H9 (cell line): ENCODE results near the gene CHRDL1. TPM values are rescaled to one million over a fixed set of nuclear protein-coding genes. Genes with fewer than 3 reads are reported as not detected.
A peak's percentile ranks its signal among the peaks of the same experiment; 100 is the strongest.

Source experiments
- DNase-seq: peaks from one replicate; pipeline ENCODE4 v3.0.0-alpha.2; 2017
- H2AFZ ChIP-seq: one replicate; pipeline ENCODE4 v1.6.1; 2013; ENCODE audit warnings: mild to moderate bottlenecking, low read length, control low read depth, moderate library complexity
- H2AK5ac ChIP-seq: 2 replicates; pipeline ENCODE4 v1.6.1; 2013; ENCODE audit warnings: low read length, control low read depth, mixed read lengths; ENCODE audit not compliant: insufficient read length
- H2BK120ac ChIP-seq: one replicate; pipeline ENCODE4 v1.6.1; 2013; ENCODE audit warnings: low read depth, mild to moderate bottlenecking, low read length, control low read depth, inconsistent platforms; ENCODE audit not compliant: poor library complexity, severe bottlenecking
- H2BK12ac ChIP-seq: 2 replicates; pipeline ENCODE4 v1.6.1; 2013; ENCODE audit warnings: low read length, control low read depth, mixed read lengths, low read depth; ENCODE audit not compliant: insufficient read length
- H2BK15ac ChIP-seq: 2 replicates; pipeline ENCODE4 v1.6.1; 2013; ENCODE audit warnings: low read depth, low read length, control low read depth
- H2BK20ac ChIP-seq: one replicate; pipeline ENCODE4 v1.6.1; 2013; ENCODE audit warnings: low read depth, mild to moderate bottlenecking, low read length, control low read depth, inconsistent platforms; ENCODE audit not compliant: poor library complexity, severe bottlenecking
- H2BK5ac ChIP-seq: 2 replicates; pipeline ENCODE4 v1.6.1; 2013; ENCODE audit warnings: low read length, control low read depth, mixed read lengths; ENCODE audit not compliant: insufficient read length
- H3K14ac ChIP-seq: 2 replicates; pipeline ENCODE4 v1.6.1; 2013; ENCODE audit warnings: low read length, control low read depth; ENCODE audit not compliant: insufficient read depth
- H3K18ac ChIP-seq: 2 replicates; pipeline ENCODE4 v1.6.1; 2013; ENCODE audit warnings: low read depth, mild to moderate bottlenecking, mixed read lengths, low read length, control low read depth; ENCODE audit not compliant: insufficient read length
- H3K23ac ChIP-seq: 2 replicates; pipeline ENCODE4 v1.6.1; 2013; ENCODE audit warnings: low read length, control low read depth, mixed read lengths, low read depth; ENCODE audit not compliant: insufficient read length
- H3K23me2 ChIP-seq: 2 replicates; pipeline ENCODE4 v1.6.1; 2013; ENCODE audit warnings: low read depth, mild to moderate bottlenecking, mixed read lengths, low read length, control low read depth; ENCODE audit not compliant: insufficient read length, poor library complexity, severe bottlenecking
- H3K27ac ChIP-seq: 2 replicates; pipeline ENCODE4 v1.5.1; 2013; ENCODE audit warnings: low read length, control low read depth, mixed read lengths, low read depth; ENCODE audit not compliant: insufficient read length
- H3K27me3 ChIP-seq: 2 replicates; pipeline ENCODE4 v1.6.1; 2013; ENCODE audit warnings: low read length, control low read depth, inconsistent platforms; ENCODE audit not compliant: insufficient read depth
- H3K4ac ChIP-seq: 2 replicates; pipeline ENCODE4 v1.6.1; 2013; ENCODE audit warnings: low read depth, mild to moderate bottlenecking, control low read depth, inconsistent platforms, low read length, moderate library complexity
- H3K4me1 ChIP-seq: 2 replicates; pipeline ENCODE4 v1.6.1; 2013; ENCODE audit warnings: low read length, control low read depth, inconsistent platforms; ENCODE audit not compliant: insufficient read depth
- H3K4me2 ChIP-seq: 2 replicates; pipeline ENCODE4 v1.6.1; 2013; ENCODE audit warnings: low read length, control low read depth, mixed read lengths; ENCODE audit not compliant: insufficient read length, insufficient read depth
- H3K56ac ChIP-seq: 2 replicates; pipeline ENCODE4 v1.6.1; 2013; ENCODE audit warnings: low read depth, mild to moderate bottlenecking, mixed read lengths, low read length, control low read depth; ENCODE audit not compliant: insufficient read length
- H3K79me1 ChIP-seq: 2 replicates; pipeline ENCODE4 v1.6.1; 2013; ENCODE audit warnings: low read depth, mild to moderate bottlenecking, moderate library complexity, low read length, control low read depth, inconsistent platforms; ENCODE audit not compliant: insufficient read depth, poor library complexity, severe bottlenecking
- H3K79me2 ChIP-seq: 2 replicates; pipeline ENCODE4 v1.6.1; 2013; ENCODE audit warnings: low read length, control low read depth, inconsistent platforms; ENCODE audit not compliant: insufficient read depth
- H3K9ac ChIP-seq: 2 replicates; pipeline ENCODE4 v1.6.1; 2013; ENCODE audit warnings: low read length, control low read depth, mixed read lengths; ENCODE audit not compliant: insufficient read length; ENCODE audit errors: extremely low read depth
- H3K9me3 ChIP-seq: one replicate; pipeline ENCODE4 v1.6.1; 2013; ENCODE audit warnings: low read depth, low read length, inconsistent platforms; ENCODE audit not compliant: control insufficient read depth
- H3T11ph ChIP-seq: one replicate; pipeline ENCODE4 v1.6.1; 2013; ENCODE audit warnings: mild to moderate bottlenecking, low read length, control low read depth, inconsistent platforms
- H4K20me1 ChIP-seq: one replicate; pipeline ENCODE4 v1.6.1; 2013; ENCODE audit not compliant: control insufficient read depth, insufficient read length, insufficient read depth
- H4K5ac ChIP-seq: 2 replicates; pipeline ENCODE4 v1.6.1; 2013; ENCODE audit warnings: low read depth, mild to moderate bottlenecking, mixed read lengths, low read length, control low read depth; ENCODE audit not compliant: insufficient read length
- H4K8ac ChIP-seq: replicated peaks from 2 replicates; pipeline ENCODE4 v1.6.1; 2013; ENCODE audit warnings: low read length, control low read depth, mixed read lengths, low read depth; ENCODE audit not compliant: insufficient read length
- H4K91ac ChIP-seq: 2 replicates; pipeline ENCODE4 v1.6.1; 2013; ENCODE audit warnings: low read depth, mild to moderate bottlenecking, moderate library complexity, mixed read lengths, low read length, control low read depth; ENCODE audit not compliant: insufficient read length
- H3K27ac Mint-ChIP-seq, 3 experiments: 2 replicates in 2 of 3; 3 replicates in 1 of 3; pipeline ENCODE4 v1.8.0; 2020 to 2021; ENCODE audit warnings: mixed read lengths in 3 of 3, mild to moderate bottlenecking in 1 of 3, moderate library complexity in 1 of 3
- H3K27me3 Mint-ChIP-seq: 2 replicates; pipeline ENCODE4 v1.8.0; 2021; ENCODE audit warnings: low read depth, mild to moderate bottlenecking, moderate library complexity, mixed read lengths
- H3K36me3 Mint-ChIP-seq, 3 experiments: 2 replicates in 2 of 3; 3 replicates in 1 of 3; pipeline ENCODE4 v1.8.0; 2020 to 2021; ENCODE audit warnings: low read depth in 3 of 3, mixed read lengths in 3 of 3; ENCODE audit not compliant: insufficient read depth in 1 of 3
- H3K4me1 Mint-ChIP-seq, 2 experiments: 2 replicates each; pipeline ENCODE4 v1.8.0; 2020; ENCODE audit warnings: mixed read lengths in 2 of 2
- H3K4me3 Mint-ChIP-seq, 2 experiments: 2 replicates in 1 of 2; 3 replicates in 1 of 2; pipeline ENCODE4 v1.8.0; 2020 to 2021; ENCODE audit warnings: mild to moderate bottlenecking in 2 of 2, mixed read lengths in 2 of 2, moderate library complexity in 1 of 2
- H3K9me3 Mint-ChIP-seq, 2 experiments: 2 replicates in 1 of 2; 3 replicates in 1 of 2; pipeline ENCODE4 v1.8.0; 2020; ENCODE audit warnings: mild to moderate bottlenecking in 2 of 2, mixed read lengths in 2 of 2, moderate library complexity in 1 of 2
- WGBS: extraction: QIAGEN DNeasy Blood & Tissue Kit; methylation state at CpG from one replicate; pipeline ENCODE4 v1.1.7; 2013; ENCODE audit warnings: missing lambda C conversion rate, low lambda C conversion rate, mixed read lengths; ENCODE audit not compliant: insufficient read length; ENCODE audit errors: extremely low coverage; 5-methylcytosine and 5-hydroxymethylcytosine counted together
- total RNA-seq: library from RNA; stranded (reverse); gene quantifications from 2 replicates; pipeline ENCODE4 v1.2.1, GENCODE V29; 2021
- TF ChIP-seq, protein P1 (sequence below): fragments of 200-600 bp; sonication (generic); conservative IDR thresholded peaks from 3 replicates; pipeline ENCODE4 v1.8.0; 2021; ENCODE audit warnings: antibody characterized with exemption, mild to moderate bottlenecking

Gene CHRDL1
- total RNA-seq, 1 experiment from 2014 or later: 11.8 TPM

DNA sequence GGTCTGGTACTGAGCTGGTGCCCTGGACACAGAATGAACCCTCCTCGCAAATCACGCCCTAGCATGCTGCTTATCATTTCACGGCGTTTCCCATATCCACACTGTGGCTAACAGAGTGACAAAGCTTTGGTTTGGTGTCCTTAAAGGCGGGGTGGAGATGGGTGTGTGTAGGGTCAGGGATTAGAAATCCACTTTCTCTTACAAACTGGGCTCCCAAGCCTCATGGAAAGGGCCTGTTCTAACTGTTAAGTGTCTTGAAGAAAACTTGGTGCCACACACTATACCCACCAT, 735 bp upstream of the CHRDL1 start:
- Mint-ChIP-seq H3K4me1 (peaks cover 11 to 20% of the 10 kb centered on the region in 2 experiments), H3K27me3 (peaks cover 34% of the 10 kb centered on the region), H3K27ac (peak overlapping the region in 1 of 3 experiments; percentile 97; a peak in 2 of 7 replicates), H3K4me3 (peak overlapping the region; percentile 85 to 89), H3K36me3 (no peaks in the 10 kb centered on the region), H3K9me3 (no peaks in the 10 kb centered on the region; a peak in 1 of 5 replicates)
- Histone ChIP-seq H4K8ac (no peak overlapping the region), H3K23ac (no peak overlapping the region), H3K79me1 (no peaks in the 10 kb centered on the region), H3K27ac (no peak overlapping the region), H3K27me3 (no peaks in the 10 kb centered on the region; the same call in 1 of the 2 replicates), H3K18ac (peak overlapping the region; percentile 52), H2BK120ac (no peak overlapping the region), H2AFZ (peak overlapping the region; percentile 56), H3K79me2 (no peaks in the 10 kb centered on the region), H3K9me3 (no peaks in the 10 kb centered on the region), H4K20me1 (no peaks in the 10 kb centered on the region), H2BK20ac (no peak overlapping the region), H3K4ac (no peak overlapping the region), H3K4me1 (peaks cover 2% of the 10 kb centered on the region; the same call in 1 of the 2 replicates), H3K23me2 (peaks cover 11% of the 10 kb centered on the region), H4K91ac (no peak overlapping the region), H3T11ph (no peak overlapping the region), H3K56ac (no peak overlapping the region), H3K9ac (no peak overlapping the region), H2AK5ac (no peak overlapping the region), H3K4me2 (peak overlapping the region; percentile 77), H2BK12ac (no peak overlapping the region), H4K5ac (no peak overlapping the region), H2BK15ac (no peak overlapping the region), H3K14ac (peak overlapping the region; percentile 76), H2BK5ac (no peak overlapping the region)
- WGBS: no CpG with 5 or more reads among the region's 5 CpGs
- TF ChIP-seq, protein P1, sequence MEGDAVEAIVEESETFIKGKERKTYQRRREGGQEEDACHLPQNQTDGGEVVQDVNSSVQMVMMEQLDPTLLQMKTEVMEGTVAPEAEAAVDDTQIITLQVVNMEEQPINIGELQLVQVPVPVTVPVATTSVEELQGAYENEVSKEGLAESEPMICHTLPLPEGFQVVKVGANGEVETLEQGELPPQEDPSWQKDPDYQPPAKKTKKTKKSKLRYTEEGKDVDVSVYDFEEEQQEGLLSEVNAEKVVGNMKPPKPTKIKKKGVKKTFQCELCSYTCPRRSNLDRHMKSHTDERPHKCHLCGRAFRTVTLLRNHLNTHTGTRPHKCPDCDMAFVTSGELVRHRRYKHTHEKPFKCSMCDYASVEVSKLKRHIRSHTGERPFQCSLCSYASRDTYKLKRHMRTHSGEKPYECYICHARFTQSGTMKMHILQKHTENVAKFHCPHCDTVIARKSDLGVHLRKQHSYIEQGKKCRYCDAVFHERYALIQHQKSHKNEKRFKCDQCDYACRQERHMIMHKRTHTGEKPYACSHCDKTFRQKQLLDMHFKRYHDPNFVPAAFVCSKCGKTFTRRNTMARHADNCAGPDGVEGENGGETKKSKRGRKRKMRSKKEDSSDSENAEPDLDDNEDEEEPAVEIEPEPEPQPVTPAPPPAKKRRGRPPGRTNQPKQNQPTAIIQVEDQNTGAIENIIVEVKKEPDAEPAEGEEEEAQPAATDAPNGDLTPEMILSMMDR: no peak
- DNase-seq: no peak
